SK-N-SH treated with all-trans-retinoic acid at 6 μM for 48 hours (cell line): ENCODE results near the gene ZP1.

ENCODE experiments used
- ATAC-seq: fragments of 200-7000 bp; cut with Tn5 transposase; 3 replicates; pipeline ENCODE4 v1.9.1; 2020; ENCODE audit warnings: mild to moderate bottlenecking, moderate library complexity
- ARNTL ChIP-seq: fragments of 450-650 bp; formaldehyde crosslinking; IDR thresholded peaks from 2 replicates; pipeline ENCODE4 v1.5.0; 2020; ENCODE audit warnings: low read depth, mild to moderate bottlenecking, moderate library complexity, borderline replicate concordance
- BACH2 ChIP-seq: fragments of 250-450 bp; sonication (Bioruptor Pico); IDR thresholded peaks from 2 replicates; pipeline ENCODE4 v1.9.0; 2021; ENCODE audit warnings: mild to moderate bottlenecking, borderline replicate concordance
- CREB5 ChIP-seq: fragments of 250-450 bp; sonication (Bioruptor Pico); IDR thresholded peaks from 2 replicates; pipeline ENCODE4 v1.5.1; 2020; ENCODE audit warnings: low read depth, mild to moderate bottlenecking, moderate library complexity
- CSDC2 ChIP-seq: fragments of 250-450 bp; sonication (Bioruptor Pico); IDR thresholded peaks from 2 replicates; pipeline ENCODE4 v1.5.0; 2020; ENCODE audit warnings: mild to moderate bottlenecking, moderate library complexity
- CSRNP3 ChIP-seq: fragments of 250-450 bp; sonication (Bioruptor Pico); IDR thresholded peaks from 2 replicates; pipeline ENCODE4 v1.5.1; 2021; ENCODE audit warnings: mild to moderate bottlenecking, moderate library complexity
- ESRRG ChIP-seq: fragments of 250-450 bp; sonication (Bioruptor Pico); IDR thresholded peaks from 2 replicates; pipeline ENCODE4 v1.6.1; 2021; ENCODE audit warnings: mild to moderate bottlenecking
- GLIS3 ChIP-seq: fragments of 250-450 bp; sonication (Bioruptor Pico); IDR thresholded peaks from 2 replicates; pipeline ENCODE4 v1.5.0; 2020; ENCODE audit warnings: mild to moderate bottlenecking, moderate library complexity
- ISL1 ChIP-seq: fragments of 250-450 bp; sonication (Bioruptor Pico); IDR thresholded peaks from 2 replicates; pipeline ENCODE4 v2.1.2; 2022; ENCODE audit warnings: mild to moderate bottlenecking, moderate library complexity
- OSR1 ChIP-seq: fragments of 250-450 bp; sonication (Bioruptor Pico); IDR thresholded peaks from 2 replicates; pipeline ENCODE4 v1.8.0; 2022; ENCODE audit warnings: moderate library complexity, mild to moderate bottlenecking, inconsistent platforms
- PATZ1 ChIP-seq: fragments of 250-450 bp; sonication (Bioruptor Pico); IDR thresholded peaks from 2 replicates; pipeline ENCODE4 v1.8.0; 2020; ENCODE audit warnings: mild to moderate bottlenecking, moderate library complexity, borderline replicate concordance
- POU6F1 ChIP-seq: fragments of 250-450 bp; sonication (Bioruptor Pico); IDR thresholded peaks from 2 replicates; pipeline ENCODE4 v1.8.0; 2021; ENCODE audit warnings: low read depth, mild to moderate bottlenecking, moderate library complexity, borderline replicate concordance
- PPARA ChIP-seq: fragments of 250-450 bp; sonication (Bioruptor Pico); IDR thresholded peaks from 2 replicates; pipeline ENCODE4 v1.5.0; 2020; ENCODE audit warnings: mild to moderate bottlenecking, borderline replicate concordance
- RARB ChIP-seq: fragments of 250-450 bp; sonication (Bioruptor Pico); IDR thresholded peaks from 2 replicates; pipeline ENCODE4 v1.8.0; 2021; ENCODE audit warnings: mild to moderate bottlenecking, moderate library complexity
- SNAI2 ChIP-seq: fragments of 250-450 bp; sonication (Bioruptor Pico); IDR thresholded peaks from 2 replicates; pipeline ENCODE4 v1.5.0; 2020; ENCODE audit warnings: mild to moderate bottlenecking, moderate library complexity
- ZFP30 ChIP-seq: fragments of 450-650 bp; formaldehyde crosslinking; IDR thresholded peaks from 2 replicates; pipeline ENCODE4 v1.5.0; 2022; ENCODE audit warnings: mild to moderate bottlenecking, moderate library complexity
- ZNF565 ChIP-seq: fragments of 450-650 bp; formaldehyde crosslinking; conservative IDR thresholded peaks from 2 replicates; pipeline ENCODE4 v1.5.0; 2020; ENCODE audit warnings: low read depth, mild to moderate bottlenecking, moderate library complexity
- ZNF70 ChIP-seq: fragments of 450-650 bp; formaldehyde crosslinking; IDR thresholded peaks from 2 replicates; pipeline ENCODE4 v1.5.0; 2020; ENCODE audit warnings: mild to moderate bottlenecking, moderate library complexity
- TF ChIP-seq, protein P1 (sequence below): fragments of 250-450 bp; sonication (Bioruptor Pico); IDR thresholded peaks from 2 replicates; pipeline ENCODE4 v1.5.0; 2020; ENCODE audit warnings: mild to moderate bottlenecking, moderate library complexity

ZP1 gene

DNA sequence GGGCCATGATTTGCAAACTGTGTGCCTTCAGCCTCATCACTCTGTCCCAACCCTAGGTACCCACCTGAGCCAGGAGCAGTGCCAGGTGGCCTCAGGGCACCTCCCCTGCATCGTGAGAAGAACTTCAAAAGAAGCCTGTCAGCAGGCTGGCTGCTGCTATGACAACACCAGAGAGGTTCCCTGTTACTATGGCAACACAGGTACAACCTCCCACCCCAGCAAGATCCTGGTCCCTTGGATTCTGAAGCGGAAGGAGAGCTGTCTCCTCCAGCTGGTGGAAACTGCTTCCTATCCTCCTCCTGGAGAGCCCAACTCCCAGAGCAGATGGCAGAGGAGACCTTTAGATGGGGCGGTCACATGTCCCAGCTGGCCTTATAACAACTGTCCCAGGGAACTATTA, 2.9 kb downstream of the ZP1 start:
- TF ChIP-seq BACH2 (CRISPR knock-in tag) (no peak), PPARA (CRISPR knock-in tag) (no peak), POU6F1 (no peak), GLIS3 (no peak), OSR1 (CRISPR knock-in tag) (no peak), ZNF70 (no peak), ESRRG (CRISPR knock-in tag) (no peak), CSDC2 (CRISPR knock-in tag) (no peak)
- no peak for ATAC-seq

- TF ChIP-seq ZNF70 (no peak), ZFP30 (CRISPR knock-in tag) (no peak), PPARA (CRISPR knock-in tag) (no peak), OSR1 (CRISPR knock-in tag) (no peak), ARNTL (CRISPR knock-in tag) (no peak), BACH2 (CRISPR knock-in tag) (no peak), PATZ1 (CRISPR knock-in tag) (no peak), POU6F1 (no peak), GLIS3 (no peak), ZNF565 (CRISPR knock-in tag) (no peak), CSDC2 (CRISPR knock-in tag) (no peak), CSRNP3 (CRISPR knock-in tag) (no peak), RARB (CRISPR knock-in tag) (no peak)
- TF ChIP-seq, protein P1, sequence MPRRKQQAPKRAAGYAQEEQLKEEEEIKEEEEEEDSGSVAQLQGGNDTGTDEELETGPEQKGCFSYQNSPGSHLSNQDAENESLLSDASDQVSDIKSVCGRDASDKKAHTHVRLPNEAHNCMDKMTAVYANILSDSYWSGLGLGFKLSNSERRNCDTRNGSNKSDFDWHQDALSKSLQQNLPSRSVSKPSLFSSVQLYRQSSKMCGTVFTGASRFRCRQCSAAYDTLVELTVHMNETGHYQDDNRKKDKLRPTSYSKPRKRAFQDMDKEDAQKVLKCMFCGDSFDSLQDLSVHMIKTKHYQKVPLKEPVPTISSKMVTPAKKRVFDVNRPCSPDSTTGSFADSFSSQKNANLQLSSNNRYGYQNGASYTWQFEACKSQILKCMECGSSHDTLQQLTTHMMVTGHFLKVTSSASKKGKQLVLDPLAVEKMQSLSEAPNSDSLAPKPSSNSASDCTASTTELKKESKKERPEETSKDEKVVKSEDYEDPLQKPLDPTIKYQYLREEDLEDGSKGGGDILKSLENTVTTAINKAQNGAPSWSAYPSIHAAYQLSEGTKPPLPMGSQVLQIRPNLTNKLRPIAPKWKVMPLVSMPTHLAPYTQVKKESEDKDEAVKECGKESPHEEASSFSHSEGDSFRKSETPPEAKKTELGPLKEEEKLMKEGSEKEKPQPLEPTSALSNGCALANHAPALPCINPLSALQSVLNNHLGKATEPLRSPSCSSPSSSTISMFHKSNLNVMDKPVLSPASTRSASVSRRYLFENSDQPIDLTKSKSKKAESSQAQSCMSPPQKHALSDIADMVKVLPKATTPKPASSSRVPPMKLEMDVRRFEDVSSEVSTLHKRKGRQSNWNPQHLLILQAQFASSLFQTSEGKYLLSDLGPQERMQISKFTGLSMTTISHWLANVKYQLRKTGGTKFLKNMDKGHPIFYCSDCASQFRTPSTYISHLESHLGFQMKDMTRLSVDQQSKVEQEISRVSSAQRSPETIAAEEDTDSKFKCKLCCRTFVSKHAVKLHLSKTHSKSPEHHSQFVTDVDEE (CRISPR knock-in tag), result no peak
- no peak for ATAC-seq
Measured at GRCh38 chr11:60870733-60871377, 3.5 kb downstream of the ZP1 start.

- no peak for TF ChIP-seq ISL1 (CRISPR knock-in tag)
- TF ChIP-seq SNAI2 (CRISPR knock-in tag), result no peak
- TF ChIP-seq ZNF565 (CRISPR knock-in tag), result no peak
- no peak for TF ChIP-seq CREB5
- TF ChIP-seq, protein P1 (CRISPR knock-in tag), result no peak
- peak; percentile 70 for ATAC-seq
Measured at GRCh38 chr11:60871378-60872061, 4.2 kb downstream of the ZP1 start.
